GM19035 (cell line): ENCODE measurements around the gene AHRR.
A peak's percentile ranks its signal among the peaks of the same experiment; 100 is the strongest.

ENCODE experiments used
- ATAC-seq: cut with Tn5 transposase; IDR thresholded peaks from one replicate; pipeline ENCODE4 v1.9.1; 2021; ENCODE audit not compliant: unreplicated experiment

AHRR gene

GRCh38 chr5:425714-426113 is 104.2 kb downstream of the AHRR start:
- no peak for ATAC-seq

DNA sequence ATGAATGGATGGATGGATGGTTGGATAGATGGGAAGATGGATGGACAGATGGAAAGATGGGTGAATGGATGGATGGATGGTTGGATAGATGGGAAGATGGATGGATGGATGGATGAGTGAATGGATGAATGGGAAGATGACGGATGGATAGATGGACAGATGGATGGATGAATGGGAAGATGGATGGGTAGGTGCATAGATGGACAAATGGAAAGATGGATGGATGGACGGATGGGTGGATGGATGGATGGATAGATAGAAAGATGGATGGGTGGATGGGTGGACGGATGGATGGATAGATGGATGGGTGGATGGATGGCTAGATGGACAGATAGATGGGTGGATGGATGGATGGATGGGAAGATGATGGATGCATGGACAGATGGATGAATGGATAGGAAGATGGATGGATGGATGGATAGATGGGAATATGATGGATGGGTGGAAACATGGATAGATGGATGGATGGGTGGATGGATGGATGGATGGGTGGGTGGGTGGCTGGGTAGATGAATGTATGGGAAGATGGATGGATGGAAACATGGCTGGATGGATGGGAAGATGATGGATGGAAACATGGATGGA is 105.0 kb downstream of the AHRR start:
- no peak for ATAC-seq

GRCh38 chr5:427415-428087 is 106.0 kb downstream of the AHRR start:
- no peak for ATAC-seq

DNA sequence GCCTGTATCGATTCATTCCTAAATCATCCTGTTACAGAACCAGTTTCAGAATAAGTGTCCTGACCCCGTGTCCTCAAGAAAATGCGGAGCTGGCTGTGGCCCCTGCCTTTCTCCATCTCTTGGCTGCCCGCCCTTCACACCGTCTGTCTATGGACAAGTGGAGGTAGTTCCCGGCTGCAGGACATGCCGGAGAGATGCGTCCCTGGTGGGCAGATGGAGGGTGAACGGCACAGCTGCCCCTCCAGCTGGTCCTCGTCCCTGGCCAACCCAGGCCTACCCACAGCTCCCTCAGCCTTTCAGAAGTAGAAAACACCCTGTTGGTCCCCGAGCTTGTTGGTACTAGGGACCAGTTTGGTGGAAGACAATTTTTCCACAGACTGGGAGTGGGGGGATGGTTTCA is 106.7 kb downstream of the AHRR start:
- ATAC-seq = no peak

DNA sequence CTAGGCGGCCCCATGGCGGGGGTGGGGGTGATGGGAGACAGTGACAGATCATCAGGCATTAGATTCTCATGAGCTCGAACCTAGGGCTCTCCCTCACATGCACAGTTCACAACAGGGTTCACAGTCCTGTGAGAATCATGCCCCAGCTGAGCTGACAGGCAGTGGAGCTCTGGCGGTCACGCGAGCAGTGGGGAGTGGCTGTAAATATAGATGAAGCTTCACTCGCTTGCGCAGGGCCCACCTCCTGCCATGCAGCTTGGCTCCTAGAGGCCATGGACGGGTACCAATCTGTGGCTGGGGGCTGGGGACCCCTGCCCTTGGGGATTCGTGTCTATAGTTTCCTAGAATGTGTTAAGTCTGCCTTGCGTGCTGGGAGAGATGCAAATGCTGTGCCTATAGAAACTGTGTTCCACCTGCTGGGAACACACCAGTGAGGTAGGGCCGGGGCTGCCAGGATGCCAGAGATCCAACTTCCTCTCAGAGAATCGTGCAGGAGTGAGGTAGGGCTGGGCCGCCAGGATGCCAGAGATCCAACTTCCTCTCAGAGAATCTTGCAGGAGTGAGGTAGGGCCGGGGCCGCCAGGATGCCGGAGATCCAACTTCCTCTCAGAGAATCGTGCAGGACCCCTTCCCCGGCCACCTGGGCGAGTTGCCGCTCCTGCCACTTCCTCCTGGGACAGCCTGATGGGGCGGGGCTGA is 107.4 kb downstream of the AHRR start:
- no peak for ATAC-seq

DNA sequence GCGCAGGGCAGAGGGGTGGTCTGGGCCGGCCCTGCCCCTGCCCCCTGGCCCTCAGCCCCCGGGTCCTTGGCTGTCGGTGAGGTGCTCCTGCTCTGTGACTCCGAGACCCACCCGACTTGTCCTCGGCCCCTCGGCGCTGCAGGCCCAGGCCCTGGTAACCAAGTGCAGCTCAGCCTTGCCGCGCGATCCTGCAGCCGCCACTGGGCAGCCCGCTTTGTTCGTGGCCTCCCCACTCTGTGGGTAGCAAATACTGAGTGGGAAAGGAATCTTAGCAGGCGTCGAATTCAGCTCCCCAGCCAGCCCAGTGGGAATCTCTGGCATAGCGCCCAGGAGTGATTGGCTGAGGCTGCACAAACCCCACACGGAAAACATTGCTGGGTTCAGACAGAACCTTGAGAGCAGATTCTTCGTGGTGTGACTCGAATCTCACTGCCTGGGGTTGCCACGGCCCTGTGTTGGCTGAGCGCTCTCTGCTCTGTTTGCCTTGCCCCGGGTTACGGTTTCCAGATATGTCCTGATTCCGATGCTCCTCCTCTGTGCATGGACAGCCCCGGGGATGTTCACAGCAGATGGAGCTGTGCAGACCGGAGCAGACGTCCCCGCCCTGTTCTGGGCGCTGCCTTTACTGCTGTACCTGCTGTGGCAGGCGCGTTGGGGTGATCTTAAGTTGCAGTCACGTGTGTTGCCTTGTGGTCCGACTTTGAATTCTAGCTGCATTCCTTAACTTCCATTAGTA is 108.1 kb downstream of the AHRR start:
- no peak for ATAC-seq

GRCh38 chr5:430214-430925 is 108.9 kb downstream of the AHRR start:
- ATAC-seq = peak; percentile 20

GRCh38 chr5:431001-431710 is 109.6 kb downstream of the AHRR start:
- ATAC-seq = peak; percentile 64

DNA sequence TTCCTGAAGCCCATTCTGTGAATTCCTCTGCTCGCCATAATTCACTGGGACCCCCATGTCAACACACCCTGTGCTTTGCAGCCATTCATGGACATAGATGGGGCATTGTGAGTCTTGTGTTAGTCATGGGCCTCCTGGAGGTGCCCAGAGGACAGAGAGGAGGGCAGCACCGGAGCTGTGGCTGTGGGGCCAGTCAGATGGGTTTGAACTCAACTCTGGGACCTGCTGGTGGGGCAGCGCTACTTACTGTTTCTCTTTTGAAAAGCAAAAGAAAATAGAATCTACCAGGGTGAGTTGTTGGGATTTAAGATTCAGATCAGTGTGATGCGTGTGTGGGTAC is 110.2 kb downstream of the AHRR start:
- ATAC-seq = no peak

DNA sequence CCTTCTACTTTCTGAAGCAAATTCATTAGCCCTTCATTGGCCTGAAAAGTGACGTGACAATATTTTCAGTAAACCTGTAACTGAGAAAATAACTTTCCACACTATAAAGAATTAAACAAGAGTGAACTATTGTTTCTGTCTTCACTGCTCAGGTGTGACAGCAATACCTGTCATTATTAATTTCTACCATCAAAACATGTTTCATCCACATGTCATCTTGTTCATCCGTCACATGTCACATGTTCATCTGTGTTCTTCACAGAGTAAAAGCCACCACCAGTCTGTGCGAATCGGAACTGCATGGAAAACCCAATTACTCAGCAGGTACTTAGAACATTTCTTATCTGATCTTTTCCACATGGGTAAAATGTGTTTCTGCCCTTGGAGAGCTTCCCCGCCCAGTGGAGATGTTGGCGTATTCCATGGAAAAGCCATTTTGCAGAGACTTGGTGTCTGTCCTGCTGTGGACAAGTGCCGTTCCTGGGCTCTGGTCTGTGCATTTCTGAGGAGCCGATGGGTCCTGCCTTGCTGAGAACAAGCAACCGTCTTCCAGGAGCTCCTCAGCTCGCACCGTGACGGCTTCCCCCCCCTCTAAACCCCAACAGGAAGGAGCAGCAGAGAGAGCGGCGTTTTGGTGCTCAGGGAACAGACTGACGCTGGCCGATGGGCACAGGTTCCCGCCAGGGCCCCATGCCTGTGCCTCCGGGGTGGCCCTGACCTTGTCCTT is 110.8 kb downstream of the AHRR start:
- ATAC-seq = no peak

DNA sequence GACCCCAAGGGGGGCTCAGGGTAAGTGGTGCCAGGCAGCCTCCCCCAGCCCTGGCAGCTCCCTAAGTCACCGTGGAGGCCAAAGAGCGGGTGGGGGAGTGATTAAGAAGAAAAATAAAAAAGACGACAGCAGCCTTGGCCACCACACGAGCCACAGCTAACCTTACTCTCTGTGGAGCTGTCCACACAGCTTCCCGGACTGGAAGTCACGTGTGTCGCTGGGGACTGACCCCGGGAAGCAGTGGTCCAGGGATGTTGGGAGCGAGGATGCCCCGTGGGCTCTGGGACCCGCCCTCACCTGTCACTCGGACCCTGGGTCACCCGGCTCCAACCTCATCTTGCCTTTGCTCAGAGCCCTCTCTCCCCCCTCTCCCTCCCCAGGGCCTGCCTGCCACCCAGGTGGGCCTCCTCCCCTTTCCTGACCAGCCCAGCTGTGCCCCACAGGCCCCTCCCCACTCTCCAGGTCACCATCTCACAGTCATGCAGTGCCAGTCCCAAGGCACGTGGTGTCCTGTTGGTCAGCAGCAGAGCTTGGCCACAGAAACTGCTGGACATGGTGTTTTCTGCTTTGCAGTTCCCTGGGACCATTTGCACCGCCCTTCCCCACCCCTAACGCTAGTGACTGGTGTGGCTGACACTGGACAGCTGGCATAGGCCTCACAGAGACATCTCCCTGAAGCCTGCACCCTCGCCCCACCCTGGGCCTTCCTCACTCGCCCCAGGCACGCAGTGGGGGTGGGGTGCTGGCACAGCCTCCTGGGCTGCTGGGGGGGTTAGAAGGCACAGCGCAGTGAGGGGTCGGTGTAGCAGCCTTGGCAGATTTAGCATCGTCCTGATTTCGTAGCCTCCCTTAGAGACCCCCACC is 111.6 kb downstream of the AHRR start:
- ATAC-seq = no peak

DNA sequence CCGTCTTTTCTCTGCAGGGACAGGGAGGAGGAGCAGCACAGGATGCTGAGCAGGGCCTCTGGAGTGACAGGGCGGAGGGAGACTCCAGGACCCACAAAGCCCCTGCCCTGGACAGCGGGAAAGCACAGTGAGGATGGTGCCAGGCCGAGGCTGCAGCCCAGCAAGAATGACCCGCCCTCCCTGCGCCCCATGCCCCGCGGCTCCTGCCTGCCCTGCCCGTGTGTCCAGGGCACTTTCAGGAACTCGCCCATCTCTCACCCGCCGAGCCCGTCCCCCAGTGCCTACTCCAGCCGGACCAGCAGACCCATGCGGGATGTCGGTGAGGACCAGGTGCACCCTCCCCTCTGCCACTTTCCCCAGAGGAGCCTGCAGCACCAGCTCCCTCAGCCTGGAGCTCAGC is 112.3 kb downstream of the AHRR start:
- no peak for ATAC-seq

- ATAC-seq = no peak
Measured at GRCh38 chr5:434443-435146, 113.1 kb downstream of the AHRR start.

- no peak for ATAC-seq
Measured at GRCh38 chr5:435156-435790, 113.8 kb downstream of the AHRR start.

DNA sequence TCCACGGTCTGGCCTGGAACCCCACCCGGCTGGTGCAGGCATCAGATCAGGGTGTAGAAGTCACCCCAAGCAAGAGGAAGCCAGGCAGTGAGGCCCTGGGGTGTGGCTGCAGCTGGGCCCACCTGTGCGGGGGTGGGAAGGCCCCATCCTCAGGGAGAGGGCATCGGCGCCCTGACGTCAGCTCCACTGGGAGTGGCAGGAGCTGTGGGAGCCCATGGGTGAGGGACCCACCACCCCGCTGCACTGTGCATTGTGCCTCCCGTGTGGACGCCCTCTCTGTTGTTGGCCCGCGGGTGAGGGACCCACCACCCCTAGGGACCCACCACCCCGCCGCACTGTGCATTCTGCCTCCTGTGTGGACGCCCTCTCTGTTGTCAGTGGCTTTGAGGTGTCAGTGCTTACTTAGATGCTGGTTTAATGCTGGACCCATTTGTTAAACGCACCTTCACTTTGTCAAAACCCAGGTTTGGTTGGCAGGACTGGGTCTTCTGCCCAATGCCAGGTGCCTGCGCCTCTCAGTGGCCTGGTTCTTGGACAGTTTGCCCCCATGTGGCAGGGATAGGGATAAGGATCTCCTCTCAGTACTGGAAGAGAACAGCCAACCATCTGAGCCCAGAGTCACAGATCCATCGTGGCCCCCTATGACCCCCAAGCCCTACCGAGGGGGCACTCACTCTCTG is 114.6 kb downstream of the AHRR start:
- no peak for ATAC-seq

DNA sequence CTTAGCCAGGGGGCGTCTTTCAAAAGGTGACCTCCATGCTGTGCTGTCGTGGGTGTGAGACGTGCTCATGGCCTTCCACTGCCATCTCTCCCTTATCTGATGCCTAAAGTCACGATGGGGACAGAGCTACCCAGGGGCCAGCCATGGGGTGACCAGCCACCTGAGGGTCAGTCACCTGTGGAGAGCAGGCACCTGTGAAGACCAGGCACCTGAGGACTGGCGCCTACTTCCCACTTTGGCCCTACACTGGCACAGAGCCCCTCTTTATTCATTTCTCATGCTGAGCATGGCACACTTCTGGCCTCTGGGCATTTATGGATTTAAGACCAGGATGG is 115.1 kb downstream of the AHRR start:
- ATAC-seq = no peak

DNA sequence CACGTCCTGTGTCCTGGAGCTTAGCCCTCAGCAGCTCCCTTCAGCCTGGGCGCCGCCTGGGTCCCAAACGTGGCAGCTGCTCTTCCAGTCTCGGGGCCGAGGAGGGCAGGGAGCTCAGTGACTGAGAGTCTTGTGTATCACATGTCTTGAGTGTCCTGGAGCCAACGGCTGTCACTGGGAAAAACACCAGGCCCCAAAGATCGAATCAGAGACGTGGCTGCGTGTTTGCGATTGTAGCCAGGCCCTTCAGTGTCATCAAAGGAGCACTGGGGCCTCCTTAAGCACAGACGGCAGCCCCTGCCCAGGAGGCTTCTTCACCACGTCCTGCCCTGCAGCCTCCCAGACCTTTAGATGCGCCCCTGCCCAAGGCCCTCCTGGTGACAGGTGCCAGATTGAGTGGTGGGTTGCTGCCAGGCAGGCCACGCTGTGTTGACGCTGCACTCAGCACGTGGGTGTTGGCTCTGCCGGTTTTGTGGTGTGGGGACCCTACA is 115.8 kb downstream of the AHRR start:
- ATAC-seq = no peak
